Spleen (tissue), 11 donors: Measurements from ENCODE around the gene CD180. TPM values are rescaled to one million over a fixed set of nuclear protein-coding genes. Genes with fewer than 3 reads are reported as not detected.

Source experiments
- DNase-seq: peaks from one replicate; pipeline ENCODE4 v3.0.0-alpha.2; 2020
- H3K27ac ChIP-seq, 8 donors: fragments of 200-600 bp; sonication (generic) in 7 of 8; 1 replicate in 4 of 8; 2 replicates in 4 of 8; pipeline versions ENCODE4 v1.5.0 to v1.8.0; 2016 to 2021; ENCODE audit warnings: inconsistent platforms in 4 of 8, mild to moderate bottlenecking in 4 of 8, moderate library complexity in 1 of 8
- H3K27me3 ChIP-seq, 7 donors: fragments of 200-600 bp; sonication (generic) in 6 of 7; replicated peaks in 1 of 7; 1 replicate in 4 of 7; 2 replicates in 3 of 7; pipeline versions ENCODE4 v1.5.0 to v1.8.0; 2016 to 2021; ENCODE audit warnings: inconsistent platforms in 3 of 7, mild to moderate bottlenecking in 1 of 7
- H3K36me3 ChIP-seq, 6 donors: fragments of 200-600 bp; sonication (generic) in 5 of 6; 1 replicate in 4 of 6; 2 replicates in 2 of 6; pipeline versions ENCODE4 v1.5.0 to v1.8.0; 2016 to 2021; ENCODE audit warnings: inconsistent platforms in 2 of 6
- H3K4me1 ChIP-seq, 6 donors: fragments of 200-600 bp; sonication (generic) in 5 of 6; 1 replicate in 3 of 6; 2 replicates in 3 of 6; pipeline versions ENCODE4 v1.5.0 to v1.8.0; 2016 to 2021; ENCODE audit warnings: inconsistent platforms in 3 of 6
- H3K4me3 ChIP-seq, 8 donors: fragments of 200-600 bp; sonication (generic) in 7 of 8; 1 replicate in 4 of 8; 2 replicates in 4 of 8; pipeline versions ENCODE4 v1.5.0 to v1.8.0; 2016 to 2021; ENCODE audit warnings: inconsistent platforms in 4 of 8, mild to moderate bottlenecking in 4 of 8, moderate library complexity in 2 of 8
- H3K9me3 ChIP-seq, 8 donors: fragments of 200-600 bp; sonication (generic) in 7 of 8; 1 replicate in 4 of 8; 2 replicates in 4 of 8; pipeline versions ENCODE4 v1.5.0 to v1.8.0; 2016 to 2021; ENCODE audit warnings: inconsistent platforms in 4 of 8
- CTCF ChIP-seq, 11 experiments: fragments of 200-600 bp in 7 of 11; fragments of 450-650 bp in 4 of 11; sonication (generic) in 4 of 11; IDR thresholded peaks in 8 of 11; conservative IDR thresholded peaks in 3 of 11; 1 replicate in 7 of 11; 2 replicates in 4 of 11; pipeline versions ENCODE4 v1.4.0 to v1.8.0; 2016 to 2021; ENCODE audit warnings: antibody characterized with exemption in 11 of 11, inconsistent platforms in 4 of 11, mild to moderate bottlenecking in 1 of 11
- POLR2A ChIP-seq, 3 donors: fragments of 450-650 bp; IDR thresholded peaks; one replicate each; pipeline ENCODE4 v1.5.1; 2017; ENCODE audit warnings: antibody characterized with exemption in 3 of 3, mild to moderate bottlenecking in 1 of 3
- POLR2AphosphoS5 ChIP-seq, 3 donors: sonication (generic); formaldehyde crosslinking; IDR thresholded peaks; one replicate each; pipeline ENCODE4 v1.5.1; 2017; ENCODE audit warnings: antibody characterized with exemption in 3 of 3
- WGBS, 5 donors: extraction: QIAGEN DNeasy Blood & Tissue Kit in 3 of 5; methylation state at CpG; one replicate each; pipeline versions ENCODE4 v1.1.5 to v1.1.7; 2013 to 2018; 5-methylcytosine and 5-hydroxymethylcytosine counted together
- intact Hi-C: fragments of 100-400 bp; cut with DNase I; formaldehyde crosslinking; loops from one replicate; pipeline ENCODE4 v1.15.0; 2023; ENCODE audit warnings: low total_unique reads
- polyA plus RNA-seq, 3 donors: library from polyadenylated mRNA; stranded (reverse); fragments of 200-250 nt; gene quantifications; one replicate each; pipeline ENCODE4 v1.2.1, GENCODE V29; 2013
- total RNA-seq, 7 donors: library from RNA; depleted of rRNA in 3 of 7; stranded (reverse); fragments of >200 nt in 3 of 7; fragmentation: NEBNext Ultra II Directional in 4 of 7; extraction: Animal tissue kit (Norgen Biotek cat#: 25700) in 4 of 7; gene quantifications; one replicate each; pipeline versions ENCODE4 v1.1.0 to v1.2.1, GENCODE V29; 2016 to 2021
- donor health status: healthy with polysubstance abuse.
- donor health status: DM: no; HTN: no; CAD: no; lungs with moderate emphysema.
- donor health status: DM: no; HTN: no; CAD: no.
- donor health status: Bipolar disorder and iron deficiency.
- donor health status: healthy.
- donor health status: DM: no; HTN: no; CAD: no.
- donor health status: DM: yes; HTN: yes; CAD: no.

The CD180 gene
- total and polyA plus RNA-seq, 10 donors = 11.6 to 39.2 (median 25.0) TPM

GRCh38 chr5:67141644-67142043, 55.0 kb downstream of the CD180 start:
- Histone ChIP-seq H3K4me1 (no peaks in the 10 kb centered on the region), H3K27me3 (no peaks in the 10 kb centered on the region), H3K27ac (no peak overlapping the region), H3K36me3 (peaks cover 0 to 99% (median 41%) of the 10 kb centered on the region in 6 donors), H3K9me3 (no peaks in the 10 kb centered on the region), H3K4me3 (no peak overlapping the region)
- TF ChIP-seq CTCF (IDR thresholded peaks at IDR 0.05 in 8 of 11, conservative IDR thresholded peaks at IDR 0.05 in 3 of 11) = no peak
- TF ChIP-seq POLR2A (IDR thresholded peaks at IDR 0.05) = no peak
- TF ChIP-seq POLR2AphosphoS5 (IDR thresholded peaks at IDR 0.05) = no peak
- DNase-seq = no peak
- intact Hi-C loops = no loop called here

- no peak overlapping the region for H3K4me3 ChIP-seq
- H3K27me3 ChIP-seq = no peaks in the 10 kb centered on the region
- intact Hi-C loops = no loop called here
- H3K27ac ChIP-seq = no peak overlapping the region
- no peak for DNase-seq
- H3K4me1 ChIP-seq = no peaks in the 10 kb centered on the region
- peaks cover 0 to 97% (median 32%) of the 10 kb centered on the region in 6 donors for H3K36me3 ChIP-seq
- H3K9me3 ChIP-seq = no peaks in the 10 kb centered on the region
- 71 to 94% (median 80%) methylated on average over 4 of the region's 4 CpGs for whole genome bisulfite sequencing, 5 donors
- TF ChIP-seq POLR2A (IDR thresholded peaks at IDR 0.05) = no peak
These were observed 56.2 kb downstream of the CD180 start for GRCh38 chr5:67140413-67140812.

GRCh38 chr5:67139030-67139429, 57.6 kb downstream of the CD180 start:
- intact Hi-C loops = no loop called here
- no peak for TF ChIP-seq POLR2A (IDR thresholded peaks at IDR 0.05)
- no peak for TF ChIP-seq CTCF (IDR thresholded peaks at IDR 0.05 in 8 of 11, conservative IDR thresholded peaks at IDR 0.05 in 3 of 11)
- TF ChIP-seq POLR2AphosphoS5 (IDR thresholded peaks at IDR 0.05) = no peak
- 90 to 96% (median 94%) methylated on average over 5 of the region's 5 CpGs for WGBS, 5 donors
- DNase-seq = no peak
- no peaks in the 10 kb centered on the region for H3K9me3 ChIP-seq
- H3K27ac ChIP-seq = no peak overlapping the region
- no peak overlapping the region for H3K4me3 ChIP-seq
- H3K4me1 ChIP-seq = no peaks in the 10 kb centered on the region
- peaks cover 0 to 95% (median 26%) of the 10 kb centered on the region in 6 donors for H3K36me3 ChIP-seq
- H3K27me3 ChIP-seq = no peaks in the 10 kb centered on the region

DNA sequence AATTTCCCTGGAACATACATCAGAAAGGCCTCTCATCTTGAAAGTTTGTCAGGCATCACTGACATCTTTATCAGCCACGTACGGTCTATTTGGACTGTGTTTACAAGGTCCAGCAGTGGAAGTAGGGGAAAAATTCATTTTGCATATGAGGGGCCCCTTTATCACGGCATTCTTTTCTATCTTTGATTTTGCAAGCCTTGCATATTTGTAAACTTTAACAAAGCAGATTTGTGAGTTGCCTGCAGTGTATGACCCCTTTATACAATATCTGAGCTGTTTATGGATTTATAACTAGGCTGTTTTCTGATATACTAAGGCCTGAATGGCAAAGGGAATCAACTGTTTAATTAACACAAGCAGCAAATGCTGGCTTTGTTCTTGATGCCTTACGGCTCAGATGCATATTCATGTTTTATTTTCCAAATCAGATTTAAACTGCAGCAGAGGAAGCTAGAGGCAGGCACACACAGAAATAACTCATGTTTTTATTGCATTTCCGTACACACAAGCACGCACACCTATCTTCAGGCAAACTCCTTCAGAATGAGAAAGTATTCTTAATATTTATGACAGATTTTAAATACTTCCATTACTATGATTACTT, 61.1 kb downstream of the CD180 start:
- Histone ChIP-seq H3K36me3 (peaks cover 0 to 88% (median 10%) of the 10 kb centered on the region in 6 donors), H3K27ac (no peak overlapping the region), H3K27me3 (no peaks in the 10 kb centered on the region), H3K4me1 (no peaks in the 10 kb centered on the region), H3K9me3 (no peaks in the 10 kb centered on the region), H3K4me3 (no peak overlapping the region)
- intact Hi-C loops = no loop called here
- TF ChIP-seq POLR2A (IDR thresholded peaks at IDR 0.05) (no peak), CTCF (IDR thresholded peaks at IDR 0.05 in 8 of 11, conservative IDR thresholded peaks at IDR 0.05 in 3 of 11) (no peak)
- 94 to 98% (median 97%) methylated on average over 6 of the region's 6 CpGs for WGBS, 5 donors
- no peak for DNase-seq

DNA sequence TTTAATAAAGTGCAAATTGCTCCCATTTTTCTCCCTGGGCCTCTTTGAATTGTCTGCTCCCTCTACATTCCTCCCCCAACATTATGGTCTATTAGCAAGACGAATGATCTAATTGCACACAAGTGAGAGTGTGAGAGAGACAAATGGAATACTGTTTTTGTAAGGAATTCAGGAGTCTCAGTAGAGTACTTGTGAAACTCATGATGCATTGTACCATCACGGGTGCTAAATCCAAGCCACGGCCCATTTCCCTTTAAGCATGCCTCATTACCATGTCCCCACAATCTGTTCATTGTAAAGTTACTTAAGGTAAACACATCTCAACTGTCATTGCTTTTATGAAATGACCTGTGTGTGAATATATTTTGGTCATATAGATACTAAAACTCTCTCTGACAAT, 62.8 kb downstream of the CD180 start:
- Histone ChIP-seq H3K27me3 (no peaks in the 10 kb centered on the region), H3K9me3 (no peaks in the 10 kb centered on the region), H3K27ac (no peak overlapping the region), H3K4me1 (no peaks in the 10 kb centered on the region), H3K4me3 (no peak overlapping the region), H3K36me3 (peaks cover 0 to 79% (median 10%) of the 10 kb centered on the region in 6 donors)
- WGBS, 5 donors = 89 to 91% (median 89%) methylated on average over 3 of the region's 3 CpGs
- no peak for DNase-seq
- intact Hi-C loops = no loop called here
- TF ChIP-seq POLR2AphosphoS5 (IDR thresholded peaks at IDR 0.05) = no peak
- TF ChIP-seq POLR2A (IDR thresholded peaks at IDR 0.05) = no peak
- TF ChIP-seq CTCF (IDR thresholded peaks at IDR 0.05 in 8 of 11, conservative IDR thresholded peaks at IDR 0.05 in 3 of 11) = no peak
